SIG-M5 treated with dmso at 0.1 percent for 504 hours (cell line): ENCODE measurements around the gene CEP164.
"Not testable (repeated sequence)": the region's sequence is repeated elsewhere in the genome, so short reads cannot be mapped to it uniquely, and the experiment has no call there.

Experiments used
- DNase-seq: peaks from one replicate; lab custom pipeline; 2025; ENCODE audit not compliant: unreplicated experiment; lab: John Stamatoyannopoulos, UW

CEP164 gene

DNA sequence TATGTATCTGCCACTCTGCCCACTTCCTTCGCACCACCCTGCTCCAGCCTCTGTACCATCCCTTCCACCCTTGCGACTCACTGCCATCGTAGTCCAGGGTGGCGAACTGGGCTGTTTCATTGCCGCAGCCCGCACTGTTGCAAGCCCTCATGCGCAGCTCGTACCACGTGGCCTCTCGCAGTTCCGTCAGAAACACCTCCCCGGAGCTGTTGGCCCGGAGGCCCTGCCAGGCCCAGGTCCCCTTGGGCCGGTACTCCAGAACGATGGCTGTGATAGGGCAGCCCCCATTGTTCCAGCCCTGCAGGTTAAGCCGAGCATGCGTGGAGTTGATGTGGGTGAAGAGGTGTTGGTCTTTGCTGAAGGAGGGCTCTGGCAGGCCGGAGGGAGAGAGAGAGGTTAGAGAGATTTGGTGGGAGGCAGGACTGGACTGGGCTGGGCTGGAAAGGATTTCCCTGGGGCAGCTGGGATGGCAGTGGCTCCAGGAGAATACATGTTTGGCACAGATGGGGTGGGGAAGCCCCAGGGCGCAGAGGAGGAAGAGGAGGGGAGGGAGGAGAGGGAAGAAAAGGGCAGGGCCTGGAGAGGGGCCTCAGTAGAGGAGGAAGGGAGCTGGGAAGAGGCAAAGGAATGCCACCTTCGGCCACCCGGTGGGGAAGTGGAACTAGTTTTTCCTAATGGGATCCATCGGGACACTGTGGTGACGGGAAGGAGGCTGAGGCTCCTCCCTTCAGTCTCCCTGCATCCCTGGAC lies 109.6 kb downstream of the CEP164 start:
- DNase-seq: no peak

DNA sequence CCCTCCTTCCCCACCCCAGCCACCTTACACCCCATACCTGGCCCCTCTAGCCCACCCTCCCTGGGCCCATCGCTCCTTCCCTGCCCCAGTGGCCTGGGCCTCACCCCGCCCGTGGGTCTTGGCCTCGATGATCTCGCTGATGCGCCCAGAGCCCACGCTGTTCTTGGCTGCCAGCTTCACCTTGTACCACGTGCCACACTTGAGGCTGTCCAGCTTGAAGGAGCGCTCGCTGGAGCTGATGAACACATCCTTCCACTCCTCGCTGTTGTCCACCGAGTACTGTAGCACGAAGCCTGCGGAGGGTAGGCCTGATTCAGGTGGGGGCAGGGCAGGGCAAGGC lies 110.1 kb downstream of the CEP164 start:
- no peak for DNase-seq

DNA sequence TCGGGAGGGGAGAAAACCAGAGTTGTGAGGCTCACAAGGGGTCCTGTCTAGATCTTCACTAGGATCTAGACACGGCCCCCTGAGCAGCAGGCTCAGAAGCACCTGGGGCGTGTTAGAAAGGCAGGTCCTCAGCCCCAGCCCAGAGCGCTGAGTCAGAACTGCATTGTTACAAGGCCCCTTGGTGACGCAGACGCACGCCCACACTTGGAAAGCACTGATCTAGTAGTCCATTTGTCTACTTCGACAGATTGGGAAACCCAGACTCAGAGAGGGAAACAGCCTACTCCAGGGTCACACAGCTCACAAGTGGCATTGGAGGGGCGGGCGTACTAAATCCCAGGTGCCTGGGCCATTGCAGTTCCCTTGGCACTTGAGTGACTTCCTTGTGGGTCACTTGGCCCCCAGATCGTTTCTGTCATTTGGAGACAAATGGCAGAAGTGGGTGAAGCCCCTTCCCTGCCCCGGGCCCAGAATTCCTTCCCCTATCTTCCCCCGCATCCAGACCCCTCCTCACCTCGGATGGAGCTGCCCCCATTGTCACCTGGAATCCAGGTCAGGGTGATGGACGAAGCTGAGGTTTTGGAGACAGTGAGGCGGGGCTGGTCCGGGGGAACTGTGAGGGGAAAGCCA lies 110.8 kb downstream of the CEP164 start:
- no peak for DNase-seq

DNA sequence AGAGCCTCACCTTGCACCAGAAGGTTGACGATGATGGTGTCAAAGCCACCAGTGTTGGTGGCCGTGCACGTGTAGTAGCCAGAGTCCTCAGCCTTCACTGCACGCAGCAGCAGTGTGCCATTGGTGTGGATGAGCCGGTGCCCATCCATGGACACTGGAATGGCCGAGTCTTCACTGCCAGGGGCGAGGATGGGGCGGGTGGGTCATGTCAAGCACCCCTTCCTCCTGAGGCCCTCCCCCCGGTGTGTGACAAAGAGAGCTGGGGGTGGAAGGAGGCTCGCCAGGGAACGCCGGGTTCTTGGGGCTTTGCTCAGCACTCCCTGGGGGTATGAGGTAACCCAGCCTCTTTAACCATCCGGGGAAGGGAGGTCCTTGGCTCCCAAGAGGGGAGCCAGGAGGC lies 111.6 kb downstream of the CEP164 start:
- no peak for DNase-seq

DNA sequence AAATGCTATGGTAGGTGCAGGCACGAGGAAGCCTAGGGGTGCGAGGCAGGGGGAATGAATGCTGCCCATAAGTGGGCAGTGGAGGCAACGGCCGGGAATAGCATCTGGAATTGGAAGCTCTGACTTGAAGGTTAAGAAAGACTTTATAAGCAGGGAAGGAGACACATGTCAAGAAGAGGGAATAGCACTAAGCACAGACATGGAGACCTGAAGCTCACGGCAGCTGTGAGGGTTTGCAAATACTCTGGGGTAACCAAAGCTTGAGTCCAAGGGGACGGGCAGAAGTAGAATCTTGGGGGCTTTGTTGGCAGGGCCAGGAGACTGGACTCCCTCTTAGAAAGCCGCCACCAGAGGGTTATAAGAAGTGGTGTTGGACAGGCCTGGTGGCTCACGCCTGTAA lies 112.6 kb downstream of the CEP164 start:
- no peak for DNase-seq

DNA sequence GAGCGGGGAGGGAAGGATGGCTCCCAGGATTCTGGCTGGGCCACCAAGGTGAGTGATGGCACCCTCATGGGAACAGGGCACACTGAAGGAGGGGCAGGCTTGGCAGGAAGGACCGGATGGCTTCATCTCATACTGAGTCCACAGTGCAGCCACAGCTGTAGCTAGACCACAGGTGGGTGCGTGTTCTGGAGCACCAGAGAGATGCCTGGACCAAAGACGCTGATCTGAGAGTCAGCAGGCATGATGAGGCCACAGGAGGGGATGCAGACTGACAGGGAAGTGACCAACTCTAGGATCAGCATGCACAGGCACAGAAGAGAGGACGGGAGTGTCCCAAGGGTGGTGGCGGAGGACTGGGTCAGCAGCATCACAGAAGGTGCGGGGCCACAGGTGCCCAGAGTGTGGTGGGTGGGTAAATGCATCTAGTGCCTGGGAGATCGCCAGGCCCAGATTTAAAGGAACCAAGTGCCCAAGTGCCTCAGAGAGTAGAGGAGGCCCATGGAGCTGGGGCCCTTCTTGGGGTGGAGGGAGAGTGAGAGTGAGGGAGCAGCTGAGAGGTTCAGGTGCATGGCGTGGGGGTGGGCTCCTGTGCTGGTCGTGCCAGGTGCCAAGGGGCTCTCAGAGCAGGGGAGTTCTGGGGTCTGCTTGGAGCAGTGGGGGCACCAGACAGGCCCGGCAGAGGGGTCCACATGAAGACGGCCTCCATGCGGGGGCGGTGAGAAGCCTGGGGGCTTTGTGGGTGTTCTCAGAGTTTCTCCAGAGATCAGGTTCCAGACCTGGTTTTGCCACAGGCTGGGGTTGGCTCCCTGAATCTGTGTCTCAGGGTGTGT lies 113.7 kb downstream of the CEP164 start:
- DNase-seq: no peak

DNA sequence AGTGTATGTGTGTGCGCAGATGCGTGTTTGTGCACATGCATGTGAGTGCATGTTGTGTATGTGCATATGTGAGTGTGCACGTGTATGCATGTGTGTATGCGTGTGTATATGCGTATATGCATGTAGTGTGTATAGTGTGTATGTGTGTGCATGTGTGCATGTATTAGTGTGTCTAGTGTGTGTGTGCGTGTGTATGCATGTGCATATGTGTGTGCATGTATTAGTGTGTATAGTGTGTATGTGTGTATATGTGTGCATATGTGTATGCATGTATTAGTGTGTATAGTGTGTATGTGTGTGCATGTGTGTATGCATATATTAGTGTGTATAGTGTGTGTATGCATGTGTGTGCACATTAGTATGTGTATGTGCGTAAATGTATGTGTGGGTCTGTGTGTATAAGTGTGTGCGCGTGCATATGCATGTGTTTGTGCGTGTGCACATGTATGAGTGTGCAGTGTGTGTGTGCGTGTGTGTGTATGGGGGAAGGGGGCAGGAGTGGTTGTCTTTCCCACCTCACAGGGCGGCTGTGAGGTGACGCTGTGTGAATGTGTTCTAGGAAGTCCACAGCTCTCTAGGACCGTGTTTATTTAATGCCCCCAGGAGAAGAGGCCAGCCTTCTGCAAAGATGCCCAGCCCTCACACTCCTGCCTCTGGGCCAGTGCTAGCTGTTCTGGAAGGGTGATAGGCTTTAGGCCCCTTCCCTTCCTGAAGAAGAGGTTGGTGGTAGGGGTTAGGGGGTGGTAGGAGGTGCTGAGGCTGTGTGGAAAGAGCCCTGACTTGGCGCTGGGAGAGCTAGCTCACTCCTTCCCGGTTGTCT lies 114.6 kb downstream of the CEP164 start:
- no peak for DNase-seq

DNA sequence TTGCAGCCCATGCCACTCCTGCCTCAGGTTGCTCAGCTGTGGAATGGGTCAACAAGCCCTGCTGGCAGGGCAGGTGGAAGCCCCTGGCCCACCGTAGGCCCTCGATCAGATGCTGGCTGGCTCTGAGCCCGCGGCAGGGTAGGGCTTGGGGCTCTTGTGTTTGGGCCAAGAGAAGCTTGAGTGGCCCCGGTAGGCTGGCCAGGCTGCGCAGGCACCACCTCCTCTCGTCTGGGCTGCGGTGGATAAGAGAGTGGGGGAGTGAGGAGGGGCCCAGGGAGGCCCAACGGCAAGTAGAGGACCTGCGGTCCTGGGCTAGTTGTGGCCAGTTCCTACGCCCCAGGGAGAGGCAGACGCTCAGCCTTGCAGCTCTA lies 115.2 kb downstream of the CEP164 start:
- no peak for DNase-seq

DNA sequence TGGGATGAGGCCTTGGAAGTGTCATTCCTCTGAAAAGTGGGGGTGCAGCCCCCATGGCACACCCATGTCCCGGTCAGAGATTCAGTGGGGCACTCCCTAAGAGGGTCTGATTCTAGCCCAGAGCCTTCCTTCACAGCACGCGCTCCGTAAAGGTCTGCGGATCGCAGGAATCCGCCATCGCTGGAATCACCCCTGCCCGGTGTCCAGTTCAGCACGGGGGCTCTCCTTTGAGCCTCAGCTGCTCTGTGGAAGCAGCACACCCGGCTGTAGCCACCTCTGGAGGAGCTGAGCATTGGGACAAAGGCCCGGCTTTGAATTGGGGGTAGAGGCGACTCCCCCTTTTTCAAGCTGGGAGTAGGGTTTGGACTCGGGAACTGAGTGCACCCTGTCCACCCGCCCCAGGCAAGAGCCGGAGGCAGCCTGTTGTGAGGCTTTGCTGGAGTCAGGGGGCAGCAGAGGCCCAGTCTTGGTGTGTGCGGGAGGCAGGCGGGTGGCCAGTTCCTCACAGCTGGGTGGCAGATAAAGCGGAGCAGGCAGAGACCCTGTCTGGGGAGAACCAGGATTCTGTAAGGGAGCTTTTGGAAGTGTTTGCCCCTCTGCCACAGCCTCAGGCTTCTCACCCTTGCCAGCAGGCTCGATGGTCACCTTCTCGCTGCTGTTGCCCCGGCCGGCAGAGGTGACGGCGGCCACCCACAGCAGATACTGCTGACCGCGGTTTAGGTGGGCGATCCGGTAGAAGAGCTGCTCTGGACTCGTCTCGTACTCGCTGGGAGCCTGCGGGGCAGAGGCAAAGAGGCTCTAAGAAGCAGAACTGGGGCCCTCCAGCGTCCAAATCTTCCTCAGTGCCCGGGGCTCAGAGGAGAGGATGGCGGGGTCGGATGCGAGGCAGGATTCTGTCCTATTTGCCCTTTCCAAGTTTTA lies 115.9 kb downstream of the CEP164 start:
- no peak for DNase-seq

DNA sequence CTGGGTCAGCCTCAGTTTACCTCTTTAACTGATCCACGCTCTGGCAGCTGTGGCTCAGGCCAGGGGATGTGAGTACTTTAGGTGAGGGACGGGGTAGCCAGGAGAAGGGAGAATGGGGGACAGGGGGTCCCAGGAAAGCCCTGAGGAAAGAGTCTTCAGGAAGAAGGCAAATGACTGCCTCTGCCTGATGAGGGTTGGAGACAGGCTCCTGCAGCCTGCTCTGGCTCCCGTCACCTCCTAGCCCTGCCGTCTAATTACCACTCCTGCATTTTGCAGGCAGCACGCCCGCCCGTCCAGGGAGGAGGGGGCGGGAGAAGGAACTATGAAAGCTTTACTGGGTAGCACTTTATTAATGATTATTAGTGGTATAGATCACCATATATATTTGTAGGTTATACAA lies 116.6 kb downstream of the CEP164 start:
- DNase-seq: no peak

DNA sequence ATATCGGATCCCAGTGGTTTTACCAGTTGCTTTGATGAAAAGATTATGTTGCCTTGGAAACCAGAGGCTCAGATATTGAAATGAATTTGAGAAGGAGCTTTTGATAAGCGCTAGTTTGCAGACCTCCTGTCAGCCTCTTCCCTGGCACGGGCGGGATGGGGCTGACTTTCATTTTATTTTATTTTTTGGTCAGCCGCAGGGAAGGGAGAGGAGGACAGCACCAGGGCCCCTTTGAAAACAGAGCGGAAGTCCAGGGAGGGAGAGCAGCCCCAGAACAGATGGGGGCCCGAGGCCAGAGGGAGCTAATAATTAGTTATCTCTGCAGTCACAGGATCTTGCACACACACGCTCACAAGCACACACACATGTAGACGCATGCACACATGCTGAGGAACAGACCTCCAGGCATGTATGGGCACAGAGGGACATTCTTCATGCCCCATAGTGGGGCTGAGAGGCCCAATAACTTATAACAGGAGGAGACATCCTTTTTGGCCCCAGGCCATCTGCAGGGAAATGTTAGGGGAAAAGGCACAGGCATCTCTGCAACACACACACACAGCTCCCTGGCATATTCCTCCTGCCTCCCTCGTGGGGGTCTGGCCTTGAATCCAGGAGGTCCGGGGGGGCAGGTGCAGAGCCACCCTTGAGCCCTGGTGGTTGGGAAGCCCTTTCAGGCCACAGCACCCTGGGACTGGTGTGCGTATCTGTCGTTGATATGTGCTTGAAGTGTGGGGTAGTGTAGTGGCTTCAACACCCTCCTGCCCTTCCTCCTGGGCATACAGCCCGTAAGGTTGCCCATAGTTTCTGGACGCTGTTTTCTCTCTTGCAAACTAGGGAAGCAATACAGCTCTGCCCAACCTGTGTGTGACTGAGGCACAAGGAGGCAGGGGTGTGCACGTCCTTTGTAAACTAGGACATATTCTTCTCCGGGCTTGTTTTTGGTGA lies 117.3 kb downstream of the CEP164 start:
- DNase-seq: no peak

DNA sequence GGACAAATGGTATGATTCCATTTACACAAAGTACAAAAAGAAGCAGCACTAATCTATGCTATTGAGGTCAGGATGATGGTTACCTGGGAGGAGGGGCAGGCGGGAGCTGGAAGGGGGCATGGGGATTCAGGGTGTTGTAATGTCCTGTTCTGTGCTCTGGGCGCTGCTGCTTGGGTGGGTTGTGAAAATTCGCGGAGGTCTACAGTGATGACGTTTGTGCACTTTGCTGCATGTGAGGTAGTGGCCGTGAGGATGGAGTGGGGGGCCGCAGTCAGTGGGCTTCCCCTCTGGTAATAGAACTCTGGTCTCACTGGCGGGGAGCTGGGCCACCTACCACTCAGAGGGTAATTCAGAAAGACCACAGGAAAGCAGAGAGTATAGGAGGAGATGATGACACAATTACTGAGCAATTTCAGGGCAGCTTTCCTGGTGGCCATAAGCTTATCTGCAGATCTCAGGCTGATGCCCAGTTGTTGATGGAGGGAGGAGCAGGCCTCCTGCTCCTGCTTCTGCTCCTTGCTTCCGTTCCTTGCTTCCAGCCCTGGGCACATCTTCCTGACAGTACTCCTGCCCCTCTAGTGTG lies 121.5 kb downstream of the CEP164 start:
- DNase-seq: no peak

DNA sequence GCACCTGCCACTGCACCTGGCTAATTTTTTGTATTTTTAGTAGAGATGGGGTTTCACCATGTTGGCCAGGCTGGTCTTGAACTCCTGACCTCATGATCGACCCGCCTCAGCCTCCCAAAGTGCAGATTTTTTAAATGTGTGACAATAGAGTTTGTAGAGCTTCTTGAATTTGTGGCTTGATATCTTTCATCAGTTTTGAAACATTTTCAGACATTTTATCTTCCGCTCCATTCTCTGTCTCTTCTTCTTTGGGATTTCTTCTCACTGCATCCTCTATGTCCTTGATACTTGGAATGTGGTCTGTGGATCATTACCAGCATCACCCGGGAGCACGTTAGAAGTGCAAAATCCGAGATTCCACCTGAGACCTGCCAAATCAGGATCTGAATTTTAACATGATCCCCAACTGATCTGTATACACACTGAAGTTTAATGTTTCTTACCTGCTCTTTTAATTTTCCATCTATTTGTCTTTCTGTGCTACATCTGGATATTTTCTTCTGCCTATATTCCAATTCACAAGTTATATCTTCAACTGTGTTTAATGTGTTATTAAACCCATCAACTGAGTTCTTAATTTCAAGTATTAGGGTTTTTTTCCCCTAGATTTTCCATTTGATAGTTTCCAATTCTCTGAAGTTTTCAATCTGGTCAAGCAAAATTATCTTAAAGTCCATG lies 126.4 kb downstream of the CEP164 start:
- DNase-seq: no peak

DNA sequence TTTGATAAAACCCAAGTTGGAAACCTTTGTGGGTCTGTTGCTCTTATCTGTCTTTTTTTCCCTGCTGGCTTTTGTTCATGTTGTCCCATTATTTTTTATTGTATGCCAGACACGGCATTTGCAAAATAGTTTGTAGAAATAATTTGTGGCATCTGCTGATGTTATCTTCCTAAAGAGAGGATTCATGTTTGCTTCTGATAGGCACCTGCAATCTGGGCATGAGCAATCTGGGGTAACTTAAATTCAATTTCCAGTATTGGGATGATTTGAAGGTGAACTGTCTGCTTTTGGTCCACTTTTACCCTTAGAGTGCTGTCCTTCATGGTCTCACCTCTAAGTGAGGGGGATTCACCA lies 126.9 kb downstream of the CEP164 start:
- DNase-seq: no peak

DNA sequence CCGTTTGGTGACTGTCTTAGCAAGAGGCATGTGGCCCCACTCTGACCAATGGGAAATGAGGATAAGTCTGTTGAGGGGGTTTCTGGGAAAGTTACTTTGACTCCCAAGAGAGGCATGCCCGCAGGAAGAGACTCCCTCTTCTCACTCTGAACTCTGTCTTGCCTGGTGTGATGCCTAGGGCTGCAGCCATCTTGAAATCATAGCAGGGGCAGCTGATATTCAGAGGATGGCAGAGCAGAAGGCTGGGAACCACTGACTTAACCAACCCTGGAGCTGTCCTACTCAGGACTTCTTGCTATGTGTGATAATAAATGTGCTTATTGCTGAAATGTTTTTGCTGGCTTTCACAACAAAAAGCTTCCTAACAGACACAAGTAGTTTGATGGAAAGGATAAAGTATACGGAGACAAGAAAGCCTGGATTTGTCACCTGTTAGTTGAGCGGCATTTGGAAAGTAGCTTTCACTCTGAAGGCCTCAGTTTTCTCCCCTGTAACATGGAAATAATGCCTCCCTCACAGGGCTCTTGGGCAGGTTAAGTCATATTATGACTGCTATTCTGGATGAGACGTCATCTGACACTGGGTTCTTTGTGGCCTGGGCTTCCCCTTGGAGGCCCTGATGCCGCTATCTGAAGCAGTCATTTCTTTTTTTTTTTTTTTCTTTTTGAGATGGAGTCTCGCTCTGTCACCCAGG lies 128.5 kb downstream of the CEP164 start:
- no peak for DNase-seq

DNA sequence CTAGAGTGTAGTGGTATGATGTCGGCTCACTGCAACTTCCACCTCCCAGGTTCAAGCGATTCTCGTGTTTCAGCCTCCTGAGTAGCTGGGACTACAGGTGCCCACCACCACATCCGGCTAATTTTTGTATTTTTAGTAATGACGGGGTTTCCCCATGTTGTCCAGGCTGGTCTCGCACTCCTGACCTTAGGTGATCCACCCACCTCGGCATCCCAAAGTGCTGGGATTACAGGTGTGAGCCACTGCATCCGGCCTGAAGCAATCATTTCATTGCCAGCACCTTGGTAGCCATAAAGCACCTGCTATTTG lies 129.0 kb downstream of the CEP164 start:
- not testable (repeated sequence) for DNase-seq

DNA sequence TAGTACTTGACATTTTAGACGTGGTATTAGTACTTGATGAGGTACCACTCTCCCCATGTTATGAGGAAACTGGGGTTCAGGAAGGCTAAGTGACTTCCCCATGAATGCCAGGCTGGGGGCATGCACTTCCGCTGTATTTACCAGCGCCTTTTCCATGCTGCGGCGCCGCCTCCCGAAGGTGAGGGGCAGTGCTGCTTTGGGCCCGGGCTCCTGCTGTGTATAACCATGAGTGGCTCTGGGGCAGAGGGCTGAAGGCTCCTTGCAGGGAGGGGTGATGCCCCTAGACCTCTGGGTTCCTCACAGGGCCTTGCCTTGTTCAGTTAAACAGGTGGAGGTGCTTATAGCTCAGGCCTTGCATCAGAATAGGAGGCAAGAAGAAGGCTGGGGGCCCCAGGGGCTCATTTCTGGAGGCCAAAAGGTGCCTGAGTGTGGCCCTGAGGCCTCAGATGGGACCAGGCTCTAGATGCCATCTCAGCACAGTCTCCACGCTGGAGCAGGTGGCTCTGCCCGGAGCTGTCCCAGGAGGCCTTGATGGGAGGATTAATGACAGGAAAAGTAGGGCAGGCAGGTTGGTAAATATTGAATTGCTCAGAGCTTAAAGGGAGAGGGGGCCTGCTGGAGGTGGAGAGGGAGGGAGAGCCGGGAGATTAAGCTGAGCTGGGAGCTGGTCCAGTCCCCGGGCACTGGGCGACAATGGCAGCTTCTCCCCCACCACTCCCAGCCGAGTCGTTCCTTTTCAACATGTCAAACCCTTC lies 129.6 kb downstream of the CEP164 start:
- no peak for DNase-seq
